ENCODE data around the gene EFTUD2.

DNA sequence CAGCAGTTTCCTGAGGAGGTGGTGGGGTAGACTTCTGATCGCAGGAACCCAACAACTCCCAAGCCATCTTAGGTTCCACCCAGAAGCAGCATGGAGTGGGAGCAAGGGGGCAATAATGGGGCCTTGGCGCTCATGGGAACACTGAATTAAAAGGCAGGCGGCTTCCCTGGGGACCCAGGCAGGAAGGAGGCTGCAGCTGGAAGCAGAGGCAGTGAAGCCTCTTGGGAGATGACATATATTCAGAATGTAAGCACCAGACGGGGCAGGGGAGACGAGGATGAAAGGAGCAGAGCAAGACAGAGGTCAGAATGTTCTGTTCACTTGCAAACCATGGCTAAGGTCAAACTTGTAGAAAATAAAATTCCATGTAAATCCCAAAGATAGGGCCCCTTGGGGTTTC, 48.6 kb downstream of the EFTUD2 start:
- no peak for TF ChIP-seq POLR2A (IDR thresholded peaks at IDR 0.05)
- TF ChIP-seq, protein P1, sequence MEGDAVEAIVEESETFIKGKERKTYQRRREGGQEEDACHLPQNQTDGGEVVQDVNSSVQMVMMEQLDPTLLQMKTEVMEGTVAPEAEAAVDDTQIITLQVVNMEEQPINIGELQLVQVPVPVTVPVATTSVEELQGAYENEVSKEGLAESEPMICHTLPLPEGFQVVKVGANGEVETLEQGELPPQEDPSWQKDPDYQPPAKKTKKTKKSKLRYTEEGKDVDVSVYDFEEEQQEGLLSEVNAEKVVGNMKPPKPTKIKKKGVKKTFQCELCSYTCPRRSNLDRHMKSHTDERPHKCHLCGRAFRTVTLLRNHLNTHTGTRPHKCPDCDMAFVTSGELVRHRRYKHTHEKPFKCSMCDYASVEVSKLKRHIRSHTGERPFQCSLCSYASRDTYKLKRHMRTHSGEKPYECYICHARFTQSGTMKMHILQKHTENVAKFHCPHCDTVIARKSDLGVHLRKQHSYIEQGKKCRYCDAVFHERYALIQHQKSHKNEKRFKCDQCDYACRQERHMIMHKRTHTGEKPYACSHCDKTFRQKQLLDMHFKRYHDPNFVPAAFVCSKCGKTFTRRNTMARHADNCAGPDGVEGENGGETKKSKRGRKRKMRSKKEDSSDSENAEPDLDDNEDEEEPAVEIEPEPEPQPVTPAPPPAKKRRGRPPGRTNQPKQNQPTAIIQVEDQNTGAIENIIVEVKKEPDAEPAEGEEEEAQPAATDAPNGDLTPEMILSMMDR (IDR thresholded peaks at IDR 0.05 in 8 of 11, conservative IDR thresholded peaks at IDR 0.05 in 3 of 11) = no peak
